A549 (cell line): ENCODE data around the gene ASXL3. TPM values are rescaled to one million over a fixed set of nuclear protein-coding genes. Genes with fewer than 3 reads are reported as not detected.

Source experiments
- ATAC-seq, 2 experiments: fragments of 200-7000 bp in 1 of 2; fragments of >200 bp in 1 of 2; cut with Nextera tagmentation in 1 of 2; cut with Tn5 transposase in 1 of 2; 3 replicates each; pipeline versions ENCODE4 v1.8.0 to v1.9.1; 2018 to 2020; ENCODE audit warnings: mild to moderate bottlenecking in 1 of 2, moderate library complexity in 1 of 2
- CTCF ChIA-PET: fragments of 300-600 bp; sonication (Branson Sonifier 250); formaldehyde crosslinking; extraction: SDS; loops from one replicate; lab custom pipeline; 2021; ENCODE audit warnings: antibody characterized with exemption, inconsistent platforms; lab: Yijun Ruan, JAX
- POLR2A ChIA-PET: fragments of 350-600 bp; formaldehyde crosslinking; extraction: SDS; loops from one replicate; lab custom pipeline; 2021; ENCODE audit warnings: antibody characterized with exemption, inconsistent platforms; lab: Yijun Ruan, JAX
- DNase-seq, 2 experiments: peaks; one replicate each; pipeline versions ENCODE4 v3.0.0 to v3.0.0-alpha.2; 2011 to 2016; ENCODE audit warnings: low read depth in 1 of 2, low spot score in 1 of 2
- FAIRE-seq: peaks from 2 replicates; lab custom pipeline; 2011; peaks lifted over from hg19 to GRCh38; lab: Jason Lieb, UNC
- H3K27ac ChIP-seq, 2 experiments: fragments of >200 bp; sonication (Bioruptor Twin); formaldehyde crosslinking; 3 replicates each; pipeline ENCODE4 v1.5.1; 2016 to 2017
- H3K4me1 ChIP-seq: fragments of >200 bp; sonication (Bioruptor Twin); formaldehyde crosslinking; 3 replicates; pipeline ENCODE4 v1.6.1; 2016
- H3K4me2 ChIP-seq: fragments of >200 bp; sonication (Bioruptor Twin); formaldehyde crosslinking; 3 replicates; pipeline ENCODE4 v1.6.1; 2016
- H3K4me3 ChIP-seq: fragments of >200 bp; sonication (Bioruptor Twin); formaldehyde crosslinking; 3 replicates; pipeline ENCODE4 v1.5.1; 2016
- H3K9me3 ChIP-seq: fragments of >200 bp; sonication (Bioruptor Twin); formaldehyde crosslinking; 3 replicates; pipeline ENCODE4 v1.6.1; 2016
- BHLHE40 ChIP-seq: IDR thresholded peaks from 2 replicates; pipeline ENCODE4 v1.6.1; 2012; ENCODE audit warnings: low read depth, low read length, inconsistent platforms
- CBX2 ChIP-seq: fragments of 200-600 bp; sonication (generic); IDR thresholded peaks from 2 replicates; pipeline ENCODE4 v1.6.1; 2016; ENCODE audit warnings: low read depth, mild to moderate bottlenecking, borderline replicate concordance
- ESRRA ChIP-seq: fragments of 150-350 bp; IDR thresholded peaks from 2 replicates; pipeline ENCODE4 v1.6.1; 2014; ENCODE audit warnings: mild to moderate bottlenecking, low read length, borderline replicate concordance
- FOSB ChIP-seq: fragments of 250-450 bp; sonication (Bioruptor Pico); IDR thresholded peaks from 2 replicates; pipeline ENCODE4 v1.5.0; 2020; ENCODE audit warnings: mild to moderate bottlenecking, moderate library complexity
- HOXA7 ChIP-seq: fragments of 250-450 bp; sonication (Bioruptor Pico); IDR thresholded peaks from 2 replicates; pipeline ENCODE4 v1.5.0; 2020; ENCODE audit warnings: mild to moderate bottlenecking, moderate library complexity
- MAFK ChIP-seq: fragments of 450-650 bp; IDR thresholded peaks from 2 replicates; pipeline ENCODE4 v1.6.1; 2014; ENCODE audit not compliant: partially characterized antibody
- MYC ChIP-seq: IDR thresholded peaks from 2 replicates; pipeline ENCODE4 v1.6.1; 2012; ENCODE audit warnings: mild to moderate bottlenecking, inconsistent platforms, low read length, improper control_type of control experiment, borderline replicate concordance
- NPAS2 ChIP-seq: fragments of 250-450 bp; sonication (Bioruptor Pico); IDR thresholded peaks from 2 replicates; pipeline ENCODE4 v1.8.0; 2022; ENCODE audit warnings: mild to moderate bottlenecking, moderate library complexity, borderline replicate concordance
- RAD21 ChIP-seq, 2 experiments: fragments of >200 bp in 1 of 2; sonication (Bioruptor Twin) in 1 of 2; formaldehyde crosslinking in 1 of 2; IDR thresholded peaks in 1 of 2; conservative IDR thresholded peaks in 1 of 2; 2 replicates in 1 of 2; 3 replicates in 1 of 2; pipeline ENCODE4 v1.6.1; 2012 to 2018; ENCODE audit warnings: inconsistent platforms in 1 of 2
- RARB ChIP-seq: fragments of 250-450 bp; sonication (Bioruptor Pico); IDR thresholded peaks from 2 replicates; pipeline ENCODE4 v1.8.0; 2021; ENCODE audit warnings: mild to moderate bottlenecking, moderate library complexity
- RCOR1 ChIP-seq: fragments of 150-350 bp; IDR thresholded peaks from 2 replicates; pipeline ENCODE4 v1.6.1; 2014; ENCODE audit warnings: antibody characterized with exemption, low read length, low read depth
- RNF2 ChIP-seq: fragments of 200-600 bp; sonication (generic); IDR thresholded peaks from 2 replicates; pipeline ENCODE4 v1.6.1; 2016; ENCODE audit warnings: low read depth, mild to moderate bottlenecking, antibody characterized with exemption, moderate library complexity, borderline replicate concordance
- SMC3 ChIP-seq: fragments of >200 bp; sonication (Bioruptor Twin); formaldehyde crosslinking; IDR thresholded peaks from 3 replicates; pipeline ENCODE4 v1.6.1; 2018; ENCODE audit warnings: inconsistent platforms
- SREBF2 ChIP-seq: fragments of 450-650 bp; IDR thresholded peaks from 2 replicates; pipeline ENCODE4 v1.6.1; 2014; ENCODE audit warnings: mild to moderate bottlenecking, moderate library complexity
- ZSCAN20 ChIP-seq: fragments of 250-450 bp; sonication (Bioruptor Pico); IDR thresholded peaks from 2 replicates; pipeline ENCODE4 v1.8.0; 2022; ENCODE audit warnings: mild to moderate bottlenecking, moderate library complexity
- WGBS: methylation state at CpG from one replicate; pipeline ENCODE4 v1.1.6; 2017; ENCODE audit errors: missing lambda C conversion rate; 5-methylcytosine and 5-hydroxymethylcytosine counted together
- polyA plus RNA-seq, 4 experiments: library from polyadenylated mRNA; depleted of rRNA in 3 of 4; stranded (reverse); fragments of >200 nt; fragmentation: RNase III in 1 of 4; extraction: RNeasy Plus Mini Kit Qiagen cat#74134 plus additional on column Dnase treatment in 1 of 4; gene quantifications; 2 replicates in 3 of 4; 3 replicates in 1 of 4; pipeline ENCODE4 v1.2.3, GENCODE V29; 2011 to 2017
- TF ChIP-seq, protein P1 (sequence below): fragments of 200-600 bp; sonication (generic); IDR thresholded peaks from 2 replicates; pipeline ENCODE4 v1.6.1; 2016; ENCODE audit warnings: antibody characterized with exemption, mild to moderate bottlenecking, moderate library complexity
- TF ChIP-seq, protein P2 (sequence below): fragments of 150-350 bp; IDR thresholded peaks from 2 replicates; pipeline ENCODE4 v1.6.1; 2014; ENCODE audit warnings: low read depth, mild to moderate bottlenecking, low read length
- TF ChIP-seq, protein P3 (sequence below): IDR thresholded peaks from 2 replicates; pipeline ENCODE4 v1.6.1; 2012; ENCODE audit warnings: low read depth, borderline replicate concordance

The ASXL3 gene
- polyA plus RNA-seq, 2 of the 4 experiments (the other 2 are of a cell fraction): not detected

DNA sequence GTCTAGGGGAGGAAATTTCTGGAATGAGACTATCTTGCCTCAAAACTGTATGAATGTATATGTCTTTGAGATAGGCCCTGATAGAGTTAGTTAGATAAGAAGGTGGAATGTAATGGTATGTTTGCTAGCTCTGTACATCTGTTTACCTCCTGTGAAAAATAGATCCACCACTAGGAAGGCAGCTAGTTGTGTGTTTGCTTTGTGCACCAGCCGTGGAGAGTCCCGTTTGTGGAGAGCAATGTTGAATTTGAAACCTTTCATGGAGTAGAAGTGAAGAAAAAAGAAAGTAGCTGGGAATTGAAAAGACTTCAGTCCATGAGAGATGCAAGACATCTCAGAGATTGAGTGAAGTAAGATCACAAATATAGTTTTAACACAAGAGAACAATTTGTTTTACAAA lies 25.4 kb downstream of the ASXL3 start:
- DNase-seq: no peak
- H3K27ac ChIP-seq: no peak overlapping the region
- FAIRE-seq: no peak
- TF ChIP-seq SMC3 (no peak), ESRRA (no peak), BHLHE40 (no peak), FOSB (CRISPR knock-in tag) (no peak), CBX2 (no peak)
- TF ChIP-seq, protein P1, sequence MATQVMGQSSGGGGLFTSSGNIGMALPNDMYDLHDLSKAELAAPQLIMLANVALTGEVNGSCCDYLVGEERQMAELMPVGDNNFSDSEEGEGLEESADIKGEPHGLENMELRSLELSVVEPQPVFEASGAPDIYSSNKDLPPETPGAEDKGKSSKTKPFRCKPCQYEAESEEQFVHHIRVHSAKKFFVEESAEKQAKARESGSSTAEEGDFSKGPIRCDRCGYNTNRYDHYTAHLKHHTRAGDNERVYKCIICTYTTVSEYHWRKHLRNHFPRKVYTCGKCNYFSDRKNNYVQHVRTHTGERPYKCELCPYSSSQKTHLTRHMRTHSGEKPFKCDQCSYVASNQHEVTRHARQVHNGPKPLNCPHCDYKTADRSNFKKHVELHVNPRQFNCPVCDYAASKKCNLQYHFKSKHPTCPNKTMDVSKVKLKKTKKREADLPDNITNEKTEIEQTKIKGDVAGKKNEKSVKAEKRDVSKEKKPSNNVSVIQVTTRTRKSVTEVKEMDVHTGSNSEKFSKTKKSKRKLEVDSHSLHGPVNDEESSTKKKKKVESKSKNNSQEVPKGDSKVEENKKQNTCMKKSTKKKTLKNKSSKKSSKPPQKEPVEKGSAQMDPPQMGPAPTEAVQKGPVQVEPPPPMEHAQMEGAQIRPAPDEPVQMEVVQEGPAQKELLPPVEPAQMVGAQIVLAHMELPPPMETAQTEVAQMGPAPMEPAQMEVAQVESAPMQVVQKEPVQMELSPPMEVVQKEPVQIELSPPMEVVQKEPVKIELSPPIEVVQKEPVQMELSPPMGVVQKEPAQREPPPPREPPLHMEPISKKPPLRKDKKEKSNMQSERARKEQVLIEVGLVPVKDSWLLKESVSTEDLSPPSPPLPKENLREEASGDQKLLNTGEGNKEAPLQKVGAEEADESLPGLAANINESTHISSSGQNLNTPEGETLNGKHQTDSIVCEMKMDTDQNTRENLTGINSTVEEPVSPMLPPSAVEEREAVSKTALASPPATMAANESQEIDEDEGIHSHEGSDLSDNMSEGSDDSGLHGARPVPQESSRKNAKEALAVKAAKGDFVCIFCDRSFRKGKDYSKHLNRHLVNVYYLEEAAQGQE: no peak
- ATAC-seq: no peak
- no peak overlapping the region for H3K4me3 ChIP-seq
- ChIA-PET CTCF (no interaction called here), POLR2A (no interaction called here)
- H3K4me2 ChIP-seq: no peak overlapping the region
- no peaks in the 10 kb centered on the region for H3K4me1 ChIP-seq
- no peaks in the 10 kb centered on the region for H3K9me3 ChIP-seq
- 0% methylated on average over 2 of the region's 2 CpGs for WGBS

DNA sequence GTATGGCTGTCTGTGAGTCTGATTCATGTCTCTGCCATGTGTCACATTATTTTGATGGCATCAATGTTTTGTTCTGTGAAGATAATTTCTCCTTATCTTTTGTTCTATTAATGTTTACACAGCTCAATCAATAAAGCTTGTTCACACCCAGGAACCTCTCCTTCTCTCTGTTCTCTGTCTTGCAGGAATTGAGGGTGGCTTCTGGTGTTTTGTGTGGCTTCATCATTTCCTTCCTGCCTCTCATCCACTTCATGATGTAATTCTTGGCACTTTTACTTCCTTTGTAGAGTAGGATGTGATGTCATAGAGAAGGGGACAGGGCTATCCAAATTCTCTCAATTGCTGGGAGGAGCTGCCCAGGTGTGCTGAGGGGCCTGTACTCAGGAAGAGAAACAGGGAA lies 27.2 kb downstream of the ASXL3 start:
- ATAC-seq (no peak), DNase-seq (no peak), FAIRE-seq (no peak)
- Histone ChIP-seq H3K4me3 (no peak overlapping the region), H3K27ac (no peak overlapping the region), H3K4me2 (no peak overlapping the region), H3K4me1 (no peaks in the 10 kb centered on the region), H3K9me3 (no peaks in the 10 kb centered on the region)
- ChIA-PET CTCF (no interaction called here), POLR2A (no interaction called here)
- TF ChIP-seq SREBF2: no peak

DNA sequence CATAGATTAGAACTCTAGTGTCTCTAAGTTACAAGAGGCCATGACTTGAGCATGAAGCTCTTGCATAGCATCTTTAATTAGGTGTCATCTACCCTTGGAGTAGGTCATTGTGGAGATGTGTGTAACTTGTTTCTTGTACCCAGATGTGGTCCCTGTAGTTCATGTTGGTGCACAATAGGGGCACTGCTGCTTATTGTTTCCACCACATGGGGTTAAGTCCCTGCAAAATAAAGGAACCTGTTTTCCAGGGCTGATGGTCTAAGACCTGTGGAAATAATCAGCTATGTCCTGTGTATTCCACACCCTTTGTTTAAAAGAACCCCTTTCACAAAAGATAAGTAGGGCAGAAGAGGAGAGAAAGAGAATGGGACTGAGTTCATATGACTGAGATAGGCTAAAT lies 28.6 kb downstream of the ASXL3 start:
- Histone ChIP-seq H3K4me1 (no peaks in the 10 kb centered on the region), H3K9me3 (no peaks in the 10 kb centered on the region), H3K27ac (no peak overlapping the region), H3K4me2 (no peak overlapping the region), H3K4me3 (no peak overlapping the region)
- ATAC-seq: no peak
- ChIA-PET POLR2A (no interaction called here), CTCF (interaction anchor here (0.6 kb wide), 1 partner anchor 383 kb away, joined by 3 read pairs; no protein-coding TSS in a partner anchor)
- peak in 1 of 2 experiments; percentile 2 for DNase-seq
- no peak for FAIRE-seq
- TF ChIP-seq MYC: no peak
- TF ChIP-seq MAFK: no peak
- no peak for TF ChIP-seq HOXA7 (CRISPR knock-in tag)
- no peak for TF ChIP-seq ZSCAN20
- TF ChIP-seq RNF2: no peak
- TF ChIP-seq FOSB (CRISPR knock-in tag): no peak

DNA sequence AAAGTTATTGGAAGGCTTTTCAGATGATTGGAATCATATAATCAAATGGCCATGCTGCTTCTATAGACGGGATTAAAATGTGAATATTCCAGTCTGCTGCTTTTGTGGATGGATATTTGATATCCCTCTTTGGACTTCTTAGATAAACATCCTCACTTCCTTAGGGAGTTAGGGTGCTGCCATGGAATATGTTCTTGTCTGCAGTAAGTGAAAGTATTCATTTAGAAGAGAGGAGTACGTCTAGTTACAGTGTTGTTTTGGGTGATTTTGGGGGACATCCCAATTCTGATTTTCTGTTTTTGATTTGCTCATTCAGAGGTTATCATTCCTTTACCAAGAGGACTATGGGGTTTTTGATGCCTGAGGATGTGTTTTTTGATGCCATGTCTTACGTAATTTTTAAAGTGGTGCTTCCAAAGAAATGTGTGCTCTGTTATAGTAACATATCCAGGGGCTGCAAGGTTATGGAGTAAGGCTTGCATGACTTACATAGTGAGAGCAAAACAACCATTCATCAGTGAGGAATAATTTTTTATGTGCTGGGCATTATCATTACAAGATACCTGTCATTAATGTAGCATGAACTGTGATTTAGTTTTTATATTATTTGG lies 33.6 kb downstream of the ASXL3 start:
- Histone ChIP-seq H3K9me3 (no peaks in the 10 kb centered on the region), H3K4me2 (no peak overlapping the region), H3K4me1 (no peaks in the 10 kb centered on the region), H3K4me3 (no peak overlapping the region), H3K27ac (no peak overlapping the region)
- TF ChIP-seq NPAS2 (CRISPR knock-in tag) (no peak), SMC3 (no peak), ZSCAN20 (no peak), RAD21 (conservative IDR thresholded peaks at IDR 0.05 in 1 of 2, IDR thresholded peaks at IDR 0.05 in 1 of 2) (no peak), RCOR1 (no peak), RARB (CRISPR knock-in tag) (no peak)
- TF ChIP-seq, protein P2, sequence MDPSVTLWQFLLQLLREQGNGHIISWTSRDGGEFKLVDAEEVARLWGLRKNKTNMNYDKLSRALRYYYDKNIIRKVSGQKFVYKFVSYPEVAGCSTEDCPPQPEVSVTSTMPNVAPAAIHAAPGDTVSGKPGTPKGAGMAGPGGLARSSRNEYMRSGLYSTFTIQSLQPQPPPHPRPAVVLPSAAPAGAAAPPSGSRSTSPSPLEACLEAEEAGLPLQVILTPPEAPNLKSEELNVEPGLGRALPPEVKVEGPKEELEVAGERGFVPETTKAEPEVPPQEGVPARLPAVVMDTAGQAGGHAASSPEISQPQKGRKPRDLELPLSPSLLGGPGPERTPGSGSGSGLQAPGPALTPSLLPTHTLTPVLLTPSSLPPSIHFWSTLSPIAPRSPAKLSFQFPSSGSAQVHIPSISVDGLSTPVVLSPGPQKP: no peak
- TF ChIP-seq, protein P1: no peak
- TF ChIP-seq, protein P3, sequence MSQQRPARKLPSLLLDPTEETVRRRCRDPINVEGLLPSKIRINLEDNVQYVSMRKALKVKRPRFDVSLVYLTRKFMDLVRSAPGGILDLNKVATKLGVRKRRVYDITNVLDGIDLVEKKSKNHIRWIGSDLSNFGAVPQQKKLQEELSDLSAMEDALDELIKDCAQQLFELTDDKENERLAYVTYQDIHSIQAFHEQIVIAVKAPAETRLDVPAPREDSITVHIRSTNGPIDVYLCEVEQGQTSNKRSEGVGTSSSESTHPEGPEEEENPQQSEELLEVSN: no peak
- CTCF ChIA-PET: no interaction called here
- DNase-seq: no peak
- POLR2A ChIA-PET: no interaction called here
- FAIRE-seq: no peak
- 4% methylated on average over 3 of the region's 3 CpGs for WGBS
- no peak for ATAC-seq
